ENCODE measurements around the gene AMN1. TPM values are rescaled to one million over a fixed set of nuclear protein-coding genes. Genes with fewer than 3 reads are reported as not detected.
"Not testable (repeated sequence)": the region's sequence is repeated elsewhere in the genome, so short reads cannot be mapped to it uniquely, and the experiment has no call there.

Gene AMN1
- polyA plus RNA-seq, 1 experiment = 11.9 TPM

DNA sequence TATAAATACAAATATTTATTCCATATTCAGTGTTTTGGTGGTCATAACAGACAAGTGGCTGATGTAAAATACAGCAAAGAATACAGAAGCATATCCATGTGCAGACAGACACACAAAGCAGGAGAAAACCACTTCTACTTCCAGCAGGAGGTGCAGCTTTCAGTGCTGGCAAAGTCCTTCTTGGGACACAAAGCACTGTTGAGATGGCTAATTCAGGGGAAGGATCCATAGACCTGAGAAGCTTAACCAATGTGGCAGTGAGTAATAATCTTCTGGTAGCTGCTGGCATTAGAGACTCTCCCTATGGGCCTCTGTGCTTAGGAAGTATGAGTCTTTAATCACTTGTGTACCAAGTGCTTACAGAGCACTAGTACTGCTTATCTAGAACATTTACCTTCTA is 26.8 kb downstream of the AMN1 start:
- Histone ChIP-seq H3K27me3 (ENCODE audit: control insufficient read depth, insufficient read depth, low read length) (no peaks in the 10 kb centered on the region), H3K9me3 (ENCODE audit: control insufficient read depth, insufficient read depth, low read length) (no peaks in the 10 kb centered on the region; the same call in 1 of the 2 replicates), H3K27ac (ENCODE audit: low read depth, low read length) (no peak overlapping the region), H3K4me3 (ENCODE audit: low read depth, low read length) (no peak overlapping the region)
- CTCF ChIA-PET = interaction anchor here (0.7 to 1.4 kb wide), 3 partner anchors 20 to 610 kb away, joined by 3 to 5 read pairs (median 3); no protein-coding TSS in a partner anchor
- DNase-seq (ENCODE audit: low read depth, low spot score) = no peak
- POLR2A ChIA-PET = no interaction called here
- TF ChIP-seq CTCF (IDR thresholded peaks at IDR 0.05; ENCODE audit: low read depth, low read length) = peak; percentile 16; the same call in 1 of the 2 replicates

- DNase-seq (ENCODE audit: low read depth, low spot score); H3K4me3 ChIP-seq (ENCODE audit: low read depth, low read length); H3K27me3 ChIP-seq (ENCODE audit: control insufficient read depth, insufficient read depth, low read length); H3K27ac ChIP-seq (ENCODE audit: low read depth, low read length); POLR2A ChIA-PET; H3K9me3 ChIP-seq (ENCODE audit: control insufficient read depth, insufficient read depth, low read length); CTCF ChIA-PET: not testable (repeated sequence)
Measured at GRCh38 chr12:31689921-31690320, 38.9 kb downstream of the AMN1 start.

- POLR2A ChIA-PET = no interaction called here
- DNase-seq (ENCODE audit: low read depth, low spot score) = no peak
Measured at GRCh38 chr12:31687101-31687527, 41.7 kb downstream of the AMN1 start.

GRCh38 chr12:31685801-31686200 is 43.0 kb downstream of the AMN1 start:
- Histone ChIP-seq H3K27ac (ENCODE audit: low read depth, low read length) (no peak overlapping the region), H3K27me3 (ENCODE audit: control insufficient read depth, insufficient read depth, low read length) (no peaks in the 10 kb centered on the region), H3K4me3 (ENCODE audit: low read depth, low read length) (no peak overlapping the region), H3K9me3 (ENCODE audit: control insufficient read depth, insufficient read depth, low read length) (peaks cover 12% of the 10 kb centered on the region)
- POLR2A ChIA-PET = no interaction called here
- no peak for TF ChIP-seq CTCF (IDR thresholded peaks at IDR 0.05; ENCODE audit: low read depth, low read length)
- CTCF ChIA-PET = no interaction called here
- no peak for DNase-seq (ENCODE audit: low read depth, low spot score)

More at GRCh38 chr12:31687101-31687527, 41.7 kb downstream of the AMN1 start:
- TF ChIP-seq CTCF (IDR thresholded peaks at IDR 0.05; ENCODE audit: low read depth, low read length) = no peak
- CTCF ChIA-PET = no interaction called here
- H3K27me3 ChIP-seq (ENCODE audit: control insufficient read depth, insufficient read depth, low read length) = no peaks in the 10 kb centered on the region
- H3K9me3 ChIP-seq (ENCODE audit: control insufficient read depth, insufficient read depth, low read length) = peaks cover 12% of the 10 kb centered on the region
- no peak overlapping the region for H3K4me3 ChIP-seq (ENCODE audit: low read depth, low read length)
- H3K27ac ChIP-seq (ENCODE audit: low read depth, low read length) = no peak overlapping the region

- peak; percentile 42 for DNase-seq (ENCODE audit: low read depth, low spot score)
- Histone ChIP-seq H3K27me3 (ENCODE audit: control insufficient read depth, insufficient read depth, low read length) (no peaks in the 10 kb centered on the region), H3K27ac (ENCODE audit: low read depth, low read length) (no peak overlapping the region), H3K9me3 (ENCODE audit: control insufficient read depth, insufficient read depth, low read length) (peaks cover 12% of the 10 kb centered on the region), H3K4me3 (ENCODE audit: low read depth, low read length) (no peak overlapping the region)
- ChIA-PET POLR2A (no interaction called here), CTCF (interaction anchor here (0.6 to 3.1 kb wide), 18 partner anchors 9 to 1062 kb away, joined by 3 to 17 read pairs (median 4); no protein-coding TSS in a partner anchor)
- TF ChIP-seq CTCF (IDR thresholded peaks at IDR 0.05; ENCODE audit: low read depth, low read length) = peak; percentile 69
Measured at GRCh38 chr12:31682136-31682962, 46.5 kb downstream of the AMN1 start.

All from AG04450 (cell line).